ENCODE results near the gene NEAT1. TPM values are rescaled to one million over a fixed set of nuclear protein-coding genes. Genes with fewer than 3 reads are reported as not detected.
A peak's percentile ranks its signal among the peaks of the same experiment; 100 is the strongest.

Gene NEAT1
- total and polyA plus RNA-seq, 9 of the 15 experiments (the other 6 are each of a cell fraction or from before 2014, with no cell fraction given): 20.1 to 389 (median 62.8) TPM

- Histone ChIP-seq H3K27me3 (ENCODE audit: control insufficient read depth in 2 of 2, insufficient read depth in 2 of 2, low read length in 2 of 2) (no peaks in the 10 kb centered on the region), H3K4me3 (no peak overlapping the region), H3K9me1 (ENCODE audit: control insufficient read depth, insufficient read depth, low read length) (no peaks in the 10 kb centered on the region), H3K36me3 (ENCODE audit: control insufficient read depth, insufficient read depth, low read length) (peaks cover 78% of the 10 kb centered on the region; the same call in 2 of the 3 replicates), H3K9me3 (replicated peaks; ENCODE audit: control insufficient read depth, insufficient read depth, low read depth, low read length) (no peaks in the 10 kb centered on the region), H3K9ac (ENCODE audit: insufficient read depth in 1 of 2, low read depth in 2 of 2, low read length in 2 of 2) (peak overlapping the region in 1 of 2 experiments; percentile 79; a peak in 2 of 4 replicates), H2AFZ (ENCODE audit: low read depth, low read length) (no peak overlapping the region), H3K27ac (ENCODE audit: extremely low read depth, low read depth, low read length) (no peak overlapping the region), H3K79me2 (ENCODE audit: control insufficient read depth, insufficient read depth, low read length) (no peaks in the 10 kb centered on the region), H3K4me2 (ENCODE audit: insufficient read depth, low read length) (no peak overlapping the region), H3K4me1 (replicated peaks in 1 of 2; ENCODE audit: control insufficient read depth in 2 of 2, insufficient read depth in 2 of 2, low read length in 2 of 2) (peaks cover 9 to 58% of the 10 kb centered on the region in 2 experiments), H4K20me1 (replicated peaks; ENCODE audit: control insufficient read depth, insufficient read depth, low read length) (peaks cover 4% of the 10 kb centered on the region; the same call in 1 of the 2 replicates)
- DNase-seq (ENCODE audit: extremely low read depth in 1 of 4, low spot score in 3 of 4): no peak
- CTCF ChIA-PET (ENCODE audit: low intra/inter-chr PET ratio): interaction anchor here (0.5 kb wide), 1 partner anchor 33 kb away, joined by 3 read pairs; no protein-coding TSS in a partner anchor
- intact Hi-C loops (cut with micrococcal nuclease): no loop called here
- TF ChIP-seq CTCF (IDR thresholded peaks at IDR 0.05 in 2 of 3, conservative IDR thresholded peaks at IDR 0.05 in 1 of 3; ENCODE audit: insufficient read depth in 2 of 3, low read depth in 1 of 3, low read length in 3 of 3): no peak
- TF ChIP-seq RBFOX2 (IDR thresholded peaks at IDR 0.05; ENCODE audit: low read depth, low read length): peak; percentile 19; the same call in 1 of the 2 replicates
- ATAC-seq: no peak
- no TSS peak for BruUV-seq (replicated peaks)
- in situ Hi-C loops (cut with MboI): no loop called here
- no peak for FAIRE-seq
- 89% methylated on average over 7 of the region's 10 CpGs for WGBS (ENCODE audit: insufficient coverage, low coverage, missing lambda C conversion rate)
- POLR2A ChIA-PET: interaction anchor here (0.7 to 12.2 kb wide), 5 partner anchors 19 to 103 kb away, joined by 3 to 185 read pairs (median 8); partner anchors contain the start of genes MALAT1 and NEAT1
Measured at GRCh38 chr11:65399845-65400244, 22.8 kb upstream of the NEAT1 start.

Data from K562 (cell line).